HG03460 (cell line): ENCODE results near the gene HRG.
"Not testable (repeated sequence)": the region's sequence is repeated elsewhere in the genome, so short reads cannot be mapped to it uniquely, and the experiment has no call there.

Source experiments
- ATAC-seq: cut with Tn5 transposase; IDR thresholded peaks from one replicate; pipeline ENCODE4 v1.9.1; 2021; ENCODE audit not compliant: unreplicated experiment

The HRG gene

DNA sequence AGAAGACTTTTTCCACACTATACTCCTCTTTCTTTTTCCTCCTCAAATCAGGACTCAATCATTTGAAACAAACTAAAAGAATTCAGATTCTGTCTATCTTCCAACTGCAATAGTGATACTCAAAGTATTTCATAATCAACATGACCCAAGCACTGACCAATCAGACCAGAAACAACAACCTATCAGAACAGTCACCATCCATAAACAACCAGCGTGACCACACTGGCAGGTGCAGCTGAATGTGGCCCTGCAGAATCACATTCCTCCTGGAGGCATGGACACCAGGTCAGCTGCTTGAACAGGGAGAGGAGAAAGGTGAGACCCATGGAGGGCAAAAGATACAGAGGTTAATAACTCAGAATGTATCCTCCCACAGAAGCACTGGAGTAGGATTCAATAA, 13.3 kb downstream of the HRG start:
- no peak for ATAC-seq

DNA sequence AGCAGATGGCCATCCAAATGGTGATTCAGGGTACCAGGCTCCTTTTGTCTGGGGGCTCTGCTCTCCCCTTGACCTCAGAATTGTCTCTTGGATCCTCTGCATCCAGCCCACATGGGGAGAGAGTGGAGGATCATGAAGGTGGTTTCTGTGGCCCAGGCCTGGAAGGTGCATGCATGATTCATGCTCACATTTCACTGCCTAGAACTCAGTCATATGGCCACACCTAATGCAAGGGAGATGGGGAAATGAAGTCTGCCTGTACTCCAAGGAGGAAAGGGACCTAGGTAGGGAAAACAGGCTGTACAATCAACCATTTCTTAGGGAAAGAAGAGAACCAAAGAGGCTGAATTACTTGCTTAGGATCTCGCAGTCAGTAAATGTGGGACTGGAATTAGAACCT, 15.1 kb downstream of the HRG start:
- no peak for ATAC-seq

DNA sequence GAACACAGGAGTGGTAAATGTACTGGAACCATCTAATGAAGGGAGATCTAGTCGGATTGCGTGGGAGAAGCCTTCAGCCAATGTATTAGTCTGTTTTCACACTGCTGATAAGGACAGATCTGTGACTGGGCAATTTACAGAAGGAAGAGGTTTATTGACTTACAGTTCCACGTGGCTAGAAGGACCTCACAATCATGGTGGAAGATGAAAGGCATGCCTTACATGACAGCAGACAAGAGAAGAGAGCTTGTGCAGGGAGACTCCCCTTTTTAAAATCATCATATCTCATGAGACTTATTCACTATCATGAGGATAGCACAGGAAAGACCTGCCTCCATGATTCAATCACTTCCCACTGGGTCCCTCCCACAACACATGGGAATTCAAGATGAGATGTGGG, 17.0 kb downstream of the HRG start:
- ATAC-seq = no peak

DNA sequence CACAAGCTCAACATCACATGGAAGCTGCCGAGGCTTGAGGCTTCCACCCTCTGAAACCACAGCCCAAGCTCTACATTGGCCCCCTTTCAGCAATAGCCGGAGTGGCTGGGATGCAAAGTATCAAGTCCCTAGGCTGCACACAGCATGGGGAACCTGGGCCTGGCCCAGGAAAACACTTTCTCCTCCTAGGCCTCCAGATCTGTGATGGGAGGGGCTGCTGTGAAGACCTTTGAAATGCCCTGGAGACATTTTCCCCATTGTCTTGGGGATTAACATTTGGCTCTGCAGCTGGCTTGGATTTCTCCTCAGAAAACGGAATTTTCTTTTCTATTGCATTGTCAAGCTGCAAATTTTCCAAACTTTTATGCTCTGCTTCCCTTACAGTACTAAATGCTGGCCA, 18.2 kb downstream of the HRG start:
- no peak for ATAC-seq

DNA sequence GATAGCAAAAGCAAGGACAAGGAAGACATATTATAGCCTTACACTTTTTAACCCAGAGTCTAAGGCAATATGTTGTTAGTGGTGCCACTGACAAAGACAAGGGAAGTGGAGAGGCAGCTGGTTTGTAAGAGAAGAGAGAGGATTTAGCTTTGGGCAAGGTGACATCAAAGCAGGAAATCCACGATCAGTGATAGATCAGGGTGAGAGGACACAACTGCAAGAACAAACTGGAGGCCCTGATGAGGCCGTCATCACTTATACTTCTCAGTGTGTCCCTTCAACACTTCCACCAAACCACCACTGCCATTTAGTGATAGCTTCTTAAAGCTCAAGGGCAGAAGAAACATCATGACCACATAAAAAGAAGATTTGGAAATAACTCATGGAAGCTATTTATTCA, 20.7 kb downstream of the HRG start:
- not testable (repeated sequence) for ATAC-seq

DNA sequence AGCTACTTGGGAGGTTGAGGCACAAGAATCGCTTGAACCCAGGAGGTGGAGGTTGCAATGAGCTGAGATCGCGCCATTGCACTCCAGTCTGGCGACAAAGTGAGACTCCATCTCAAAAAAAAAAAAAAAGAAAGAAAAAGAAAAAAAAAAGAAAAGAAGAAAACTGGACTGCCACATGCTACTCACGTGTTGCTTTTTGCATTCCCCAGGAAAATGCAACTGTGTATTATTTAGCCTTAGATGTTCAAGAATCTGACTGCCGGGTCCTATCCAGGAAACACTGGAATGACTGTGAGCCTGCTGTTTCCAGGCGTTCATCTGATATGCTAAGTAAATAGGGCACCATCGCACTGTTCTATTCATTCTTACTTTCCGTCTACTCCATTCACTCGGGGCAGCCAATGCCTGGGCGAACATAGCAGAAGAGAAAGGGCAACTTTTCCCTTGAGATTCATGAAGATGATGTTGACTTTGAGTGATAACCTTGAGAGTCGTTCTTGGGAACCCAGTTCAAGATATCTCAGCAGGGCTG, 21.4 kb downstream of the HRG start:
- no peak for ATAC-seq

DNA sequence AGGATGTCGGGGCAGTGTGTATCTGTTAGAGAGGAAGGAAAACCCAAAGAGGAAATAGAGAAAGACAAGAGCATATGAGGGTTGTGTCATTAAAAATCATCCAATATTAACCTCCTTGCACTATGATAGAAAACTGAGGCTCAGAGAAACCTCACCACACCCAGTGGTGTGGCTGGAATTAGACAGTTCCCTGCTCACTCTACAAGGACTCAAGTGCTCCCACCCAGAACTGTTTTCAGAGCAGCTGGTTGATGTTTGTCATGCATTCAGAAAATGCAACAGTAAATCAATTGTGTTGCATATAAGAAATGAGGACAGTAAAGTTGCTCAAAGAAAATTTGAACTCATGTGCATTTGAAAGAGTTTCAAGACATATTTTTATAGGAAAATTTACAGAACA, 24.5 kb downstream of the HRG start:
- ATAC-seq = not testable (repeated sequence)

DNA sequence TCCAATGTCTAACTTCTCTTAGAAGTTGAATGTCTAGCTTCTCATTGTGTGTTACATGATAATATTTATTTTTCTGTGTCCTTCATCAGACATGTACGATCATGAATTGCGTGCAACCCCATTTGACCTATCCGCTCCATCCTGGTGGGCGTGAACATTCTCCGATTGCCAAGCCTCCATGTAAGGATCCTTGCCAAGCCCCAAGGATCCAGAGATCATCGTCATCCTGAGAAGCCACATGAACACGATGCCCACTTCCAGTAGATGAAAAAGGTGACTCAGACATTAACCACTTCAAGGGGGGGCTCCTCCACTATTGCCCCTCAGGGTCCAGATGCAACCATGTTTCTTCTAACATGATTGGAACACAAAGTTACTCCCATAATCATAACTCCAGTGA, 25.9 kb downstream of the HRG start:
- ATAC-seq = no peak

DNA sequence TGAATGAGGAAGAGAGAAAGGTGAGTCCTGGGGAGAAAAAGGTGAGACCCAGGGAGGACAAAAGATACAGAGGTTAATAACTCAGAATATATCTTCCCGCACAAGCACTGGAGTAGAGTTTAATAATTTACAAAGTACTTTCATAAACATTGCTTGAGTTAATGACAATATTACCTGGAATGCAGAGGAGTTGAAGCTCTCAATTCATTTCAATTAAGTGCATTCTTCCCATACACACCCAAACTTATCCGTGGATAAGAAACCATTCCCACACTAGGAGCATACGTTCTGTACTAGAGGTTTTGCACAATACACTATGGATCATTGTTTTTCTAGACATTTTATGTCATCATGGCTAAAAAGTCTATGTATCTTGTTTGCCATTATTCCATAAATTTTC, 28.0 kb downstream of the HRG start:
- ATAC-seq = no peak

DNA sequence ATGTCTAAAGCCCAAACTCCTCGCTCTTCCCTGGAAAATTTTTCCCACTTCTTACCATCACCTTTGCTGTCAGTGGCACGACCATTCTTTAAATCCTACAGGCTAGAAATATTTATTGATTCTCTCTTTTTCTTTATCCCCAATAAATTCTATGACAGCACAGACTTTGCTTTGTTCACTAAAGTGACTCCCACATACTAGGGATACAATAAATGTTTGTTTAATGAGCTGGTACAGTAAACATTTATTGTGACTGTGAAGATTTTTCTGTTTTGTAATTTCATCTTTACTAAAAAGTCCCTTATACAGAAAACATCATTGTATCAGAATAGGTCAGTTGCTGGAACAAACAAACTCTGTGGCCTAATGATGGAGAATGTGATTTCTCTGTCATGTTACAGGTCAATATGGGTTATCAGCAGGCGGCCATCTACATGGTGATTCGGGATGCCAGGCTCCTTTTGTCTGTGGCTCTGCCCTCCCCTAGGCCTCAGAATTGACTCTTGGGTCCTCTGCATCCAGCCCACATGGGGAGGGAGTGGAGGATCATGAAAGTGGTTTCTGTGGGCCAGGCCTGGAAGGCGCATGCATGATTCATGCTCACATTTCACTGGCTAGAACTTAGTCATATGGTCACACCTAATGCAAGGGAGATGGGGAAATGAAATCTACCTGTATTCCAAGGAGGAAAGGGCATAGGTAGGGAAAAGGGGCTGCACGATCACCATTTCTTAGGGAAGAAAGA, 28.6 kb downstream of the HRG start:
- no peak for ATAC-seq

DNA sequence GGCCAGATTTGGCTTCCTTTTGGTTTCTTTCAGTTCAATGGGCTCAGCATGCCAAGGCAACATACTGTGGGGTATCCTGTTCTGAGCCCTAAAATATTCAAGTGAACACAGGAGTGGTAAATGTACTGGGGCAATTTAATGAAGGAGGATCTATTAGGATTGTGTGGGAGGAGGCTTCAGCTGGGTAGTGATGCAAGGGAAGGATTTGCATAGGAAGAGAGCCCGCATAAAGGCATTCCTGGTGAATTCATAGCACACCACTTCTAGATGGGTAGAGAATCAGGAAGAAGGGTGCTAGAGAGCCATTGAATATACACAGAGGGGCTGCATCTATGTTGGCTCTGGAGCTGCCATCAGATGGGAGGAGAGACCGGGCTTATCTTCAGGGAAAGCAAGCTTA, 30.7 kb downstream of the HRG start:
- ATAC-seq = no peak

DNA sequence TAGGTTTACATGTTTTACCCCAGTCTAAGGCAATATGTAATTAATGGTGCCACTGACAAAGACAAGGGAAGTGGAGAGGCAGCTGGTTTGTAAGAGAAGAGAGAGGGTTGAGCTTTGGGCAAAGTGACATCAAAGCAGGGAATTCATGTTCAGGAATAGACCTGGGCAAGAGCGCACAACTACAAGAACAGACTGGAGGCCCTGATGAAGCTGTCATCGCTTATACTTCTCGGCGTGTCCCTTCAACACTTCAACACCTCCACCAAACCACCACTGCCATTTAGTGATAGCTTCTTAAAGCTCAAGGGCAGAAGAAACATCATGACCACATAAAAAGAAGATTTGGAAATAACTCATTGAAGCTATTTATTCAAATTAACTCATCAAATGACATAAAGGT, 31.7 kb downstream of the HRG start:
- ATAC-seq = no peak

DNA sequence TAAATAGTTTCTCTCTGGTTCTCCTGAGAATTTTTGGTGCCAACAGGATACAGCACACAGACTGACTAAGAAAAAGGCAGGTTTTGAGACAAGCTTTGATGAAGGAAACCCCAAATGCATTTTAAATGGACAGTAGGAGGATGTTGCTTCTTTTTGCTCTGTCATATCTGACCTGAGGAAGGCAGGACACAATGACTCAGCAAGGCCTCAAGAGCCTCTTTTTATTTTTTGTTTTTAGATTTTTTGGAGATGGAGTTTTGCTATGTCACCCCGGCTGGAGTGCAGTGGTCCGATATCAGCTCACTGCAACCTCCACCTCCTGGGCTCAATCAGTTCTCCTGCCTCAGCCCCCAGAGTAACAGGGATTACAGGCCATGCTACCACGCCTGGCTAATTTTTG, 34.5 kb downstream of the HRG start:
- no peak for ATAC-seq

DNA sequence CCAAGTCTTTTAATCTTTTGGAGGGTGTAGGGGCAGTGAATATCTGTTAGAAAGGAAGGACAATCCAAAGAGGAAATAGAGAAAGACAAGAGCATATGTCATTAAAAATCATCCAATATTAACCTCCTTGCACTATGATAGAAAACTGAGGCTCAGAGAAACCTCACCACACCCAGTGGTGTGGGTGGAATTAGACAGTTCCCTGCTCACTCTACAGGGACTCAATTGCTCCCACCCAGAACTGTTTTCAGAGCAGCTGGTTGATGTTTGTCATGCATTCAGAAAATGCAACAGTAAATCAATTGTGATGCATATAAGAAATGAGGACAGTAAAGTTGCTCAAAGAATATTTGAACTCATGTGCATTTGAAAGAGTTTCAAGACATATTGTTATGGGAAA, 36.6 kb downstream of the HRG start:
- not testable (repeated sequence) for ATAC-seq

DNA sequence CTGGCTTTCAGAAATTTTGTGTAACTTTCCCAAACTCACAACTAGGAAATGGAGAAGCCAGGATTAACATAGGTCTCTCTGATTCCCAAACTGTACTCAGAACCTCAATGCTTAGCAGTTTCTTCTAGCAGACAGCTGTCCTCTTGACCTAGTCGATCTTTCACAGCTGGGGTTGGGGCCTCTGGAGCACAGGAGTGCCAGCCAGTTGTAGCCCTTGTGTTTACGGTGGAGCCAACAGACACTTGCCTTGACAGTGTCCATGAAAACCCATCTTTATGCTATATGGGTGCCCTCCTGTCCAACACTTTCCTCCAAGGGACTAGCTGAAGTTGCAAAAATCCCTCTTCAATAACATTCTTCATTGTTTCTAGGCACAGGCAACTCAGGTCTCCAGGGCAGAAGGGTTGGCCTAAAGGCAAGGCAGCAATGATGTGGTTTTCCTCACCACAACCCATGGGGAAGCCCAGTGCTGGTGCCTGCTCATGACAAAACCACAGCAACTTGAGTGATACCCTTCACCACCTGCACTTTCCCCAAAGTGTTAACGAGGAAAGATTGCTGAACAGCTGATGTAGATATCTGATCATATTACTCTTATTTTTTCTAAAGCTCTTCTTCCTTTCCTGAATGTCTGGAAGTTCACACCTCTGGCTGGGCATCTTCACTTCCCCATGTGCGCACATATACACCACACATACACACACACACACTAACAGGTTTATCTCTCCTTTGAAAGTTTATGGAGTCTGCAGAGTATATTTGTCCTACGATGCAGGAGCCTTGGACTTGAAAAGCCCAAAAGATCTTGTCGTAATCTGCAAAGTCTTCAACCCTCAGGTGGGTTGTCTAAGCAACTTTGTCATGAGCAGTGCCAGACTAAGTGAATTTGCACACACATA, 40.3 kb downstream of the HRG start:
- ATAC-seq = no peak

DNA sequence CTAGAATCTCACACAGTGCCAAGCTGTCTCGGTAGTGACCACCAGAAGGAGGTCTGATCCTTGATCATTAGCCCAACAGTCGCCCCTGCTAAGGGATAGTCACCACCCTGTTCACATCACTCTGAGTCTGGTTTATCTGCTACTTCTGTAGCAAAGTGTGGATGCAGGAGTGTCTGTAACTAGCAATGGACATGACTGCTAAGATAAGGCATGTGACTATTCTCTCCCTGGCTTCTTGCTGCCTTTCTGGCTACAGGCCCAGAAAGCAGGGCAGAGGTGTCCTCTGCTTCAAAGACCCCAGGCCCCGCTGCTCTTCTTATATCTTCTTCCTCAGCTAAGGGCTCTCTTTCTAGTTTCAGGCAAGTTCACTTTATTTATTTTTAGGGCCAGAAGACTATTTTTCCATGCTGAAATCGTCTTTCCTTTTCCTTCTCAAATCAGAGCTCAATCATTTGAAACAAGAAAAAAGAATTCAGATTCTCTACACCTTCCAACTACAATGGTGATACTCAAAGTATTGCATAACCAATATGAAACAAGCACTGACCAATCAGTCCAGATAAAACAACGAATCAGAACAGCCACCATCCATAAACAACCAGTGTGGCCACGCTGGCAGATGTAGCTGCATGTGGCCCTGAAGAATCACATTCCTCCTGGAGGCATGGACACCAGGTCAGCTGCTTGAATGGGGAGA, 43.3 kb downstream of the HRG start:
- ATAC-seq = no peak

DNA sequence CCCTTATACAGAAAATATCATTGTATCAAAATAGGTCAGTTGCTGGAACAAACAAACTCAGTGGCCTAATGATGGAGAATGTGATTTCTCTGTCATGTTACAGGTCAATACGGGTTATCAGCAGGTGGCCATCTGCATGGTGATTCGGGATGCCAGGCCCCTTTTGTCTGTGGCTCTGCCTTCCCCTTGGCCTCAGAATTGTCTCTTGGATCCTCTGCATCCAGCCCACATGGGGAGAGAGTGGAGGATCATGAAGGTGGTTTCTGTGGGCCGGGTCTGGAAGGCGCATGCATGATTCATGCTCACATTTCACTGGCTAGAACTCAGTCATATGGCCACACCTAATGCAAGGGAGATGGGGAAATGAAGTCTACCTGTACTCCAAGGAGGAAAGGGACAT, 44.9 kb downstream of the HRG start:
- not testable (repeated sequence) for ATAC-seq

DNA sequence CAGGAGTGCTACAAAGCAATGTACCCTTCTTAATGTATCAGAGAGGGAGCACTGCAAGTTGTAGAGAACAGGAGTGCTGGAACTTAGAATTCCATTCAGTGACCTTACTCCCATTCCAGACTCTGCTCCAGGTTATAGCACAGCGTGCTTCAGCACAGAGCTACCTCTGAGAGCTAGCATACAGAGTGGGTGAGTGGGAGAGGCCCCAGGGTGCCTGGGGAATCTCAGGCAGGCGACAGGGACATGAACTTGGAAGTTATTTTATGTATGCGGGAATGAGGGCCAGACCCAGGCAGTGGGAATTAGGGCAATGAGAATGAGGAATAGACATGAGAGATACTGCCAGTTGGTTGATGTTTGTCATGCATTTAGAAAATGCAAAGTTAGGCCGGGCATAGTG, 47.7 kb downstream of the HRG start:
- no peak for ATAC-seq

DNA sequence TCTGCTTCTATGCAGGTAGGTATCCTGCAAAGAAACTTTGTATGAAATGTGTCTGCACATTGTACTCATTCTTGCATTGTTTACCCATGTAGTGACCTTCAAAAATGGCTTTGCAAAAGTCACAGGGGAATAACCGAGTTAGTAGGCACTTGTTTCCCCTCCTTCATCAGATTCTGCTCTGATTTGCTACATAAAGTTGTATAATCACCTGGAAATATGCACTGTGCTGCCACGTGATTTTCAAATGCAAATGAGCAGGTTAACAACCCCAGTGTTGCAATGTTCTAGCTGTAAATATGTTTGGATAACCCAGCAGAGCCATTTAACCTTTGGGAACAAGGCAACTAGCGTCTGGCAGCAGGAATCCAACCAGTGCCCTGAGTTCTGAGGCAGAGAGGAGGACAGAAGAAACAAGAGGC, 51.2 kb downstream of the HRG start, which contains the start of gene KNG1:
Gene KNG1 (plus strand): TSS at position 321 of the 419 bp plus-strand sequence. CDS start 184 bp downstream, outside the sequence.
- ATAC-seq = no peak

DNA sequence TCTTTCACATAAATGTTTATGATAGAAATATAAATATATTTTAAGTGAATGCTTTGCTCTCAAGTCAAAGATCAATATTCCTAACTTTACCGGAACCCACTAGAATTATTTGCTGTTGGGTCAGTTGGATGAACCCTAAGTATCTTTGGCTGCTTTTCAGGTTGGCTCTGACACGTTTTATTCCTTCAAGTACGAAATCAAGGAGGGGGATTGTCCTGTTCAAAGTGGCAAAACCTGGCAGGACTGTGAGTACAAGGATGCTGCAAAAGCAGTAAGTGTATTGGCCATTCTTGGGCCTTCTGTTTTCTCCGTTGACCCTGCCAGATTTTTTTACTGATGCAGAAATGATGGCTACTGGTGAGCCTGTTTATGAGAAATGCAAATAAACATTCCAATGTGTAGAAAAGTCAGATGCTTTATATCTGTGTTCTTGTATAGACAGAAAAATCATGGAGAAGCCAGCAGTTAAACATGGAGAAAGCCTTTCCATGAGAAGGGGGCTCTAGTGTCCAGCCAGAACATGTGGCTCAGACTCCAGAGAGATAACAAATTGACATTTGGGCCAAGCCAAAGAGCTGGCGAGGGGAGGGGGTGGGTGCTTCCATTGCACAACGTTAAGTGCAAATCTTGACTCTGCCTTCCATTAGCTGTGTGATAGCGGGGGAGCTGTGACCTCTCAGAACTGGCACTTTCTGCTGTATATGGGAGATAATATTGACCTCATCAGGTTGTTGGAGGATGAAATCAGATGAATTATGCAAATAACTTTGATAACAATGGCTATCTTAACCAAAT, 54.3 kb downstream of the HRG start:
- no peak for ATAC-seq

DNA sequence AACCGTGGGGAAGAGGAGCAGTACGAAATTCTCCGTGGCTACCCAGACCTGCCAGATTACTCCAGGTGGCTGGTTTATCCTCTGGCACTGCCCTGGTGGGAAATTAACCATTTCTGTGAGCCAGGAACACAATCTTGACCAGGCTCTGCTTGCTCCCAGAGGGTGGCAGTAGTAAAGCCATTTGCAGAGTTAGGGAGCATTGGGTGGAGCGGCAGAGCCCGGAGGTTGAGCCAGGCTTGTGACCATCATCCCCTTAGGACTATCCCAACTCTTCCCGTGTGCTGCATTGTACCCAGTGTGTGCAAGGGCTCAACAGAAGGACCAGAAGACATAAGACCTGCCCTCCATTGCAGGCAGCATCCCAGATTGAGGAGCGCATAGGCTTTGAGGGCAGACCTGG, 56.6 kb downstream of the HRG start:
- ATAC-seq = no peak
